Amygdala (tissue), 56 donors: ENCODE data around the gene C19orf85.
"Not testable (repeated sequence)": the region's sequence is repeated elsewhere in the genome, so short reads cannot be mapped to it uniquely, and the experiment has no call there.

Experiments
- DNase-seq, 56 donors: peaks; one replicate each; lab custom pipeline; 2025; lab: John Stamatoyannopoulos, UW

The C19orf85 gene

DNA sequence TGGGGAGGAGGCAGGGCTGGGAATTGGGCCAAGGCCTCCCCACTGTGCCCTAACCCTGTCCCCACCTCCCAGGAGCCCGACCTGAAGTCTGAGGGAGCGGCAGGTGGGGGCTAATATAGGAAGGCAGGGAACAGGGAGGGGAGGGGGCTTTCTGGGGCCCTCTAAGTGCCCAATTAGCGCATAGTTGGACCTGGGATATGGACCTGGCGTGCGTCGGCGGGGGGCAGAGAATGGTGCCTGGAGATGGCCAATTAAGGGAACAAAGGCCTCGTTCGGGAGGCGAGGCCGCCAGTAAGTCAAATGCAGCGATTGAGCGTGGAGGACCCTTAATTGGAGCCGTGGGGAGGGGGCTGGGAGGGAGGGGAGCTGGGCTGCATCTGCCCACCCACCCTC is at the start of gene C19orf85:
TSS of gene C19orf85 (minus strand) at position 90 of the 393 bp plus-strand sequence. CDS start 197 bp downstream, outside the sequence.
- no peak for DNase-seq

- DNase-seq: no peak
Measured at GRCh38 chr19:55508120-55508519, 43.6 kb upstream of the C19orf85 start.

DNA sequence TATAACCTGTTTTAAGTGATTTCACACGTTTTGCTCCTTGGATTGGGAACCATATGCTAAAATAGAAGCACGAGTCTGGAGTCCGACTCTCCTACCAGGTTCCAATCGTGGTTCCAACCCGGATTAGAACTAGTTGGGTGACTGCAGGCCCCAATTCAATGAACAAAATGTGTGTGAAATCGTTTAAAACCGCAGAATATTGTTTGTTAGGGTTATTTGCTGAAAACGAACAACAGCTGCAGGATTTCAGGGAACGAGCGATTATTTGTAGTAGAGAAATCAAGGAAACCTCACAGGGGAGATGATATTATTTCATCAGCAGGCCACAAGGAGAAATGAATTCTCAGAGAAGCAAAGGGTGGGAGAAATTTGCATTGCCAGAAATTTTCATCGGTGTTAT is 40.4 kb upstream of the C19orf85 start:
- no peak for DNase-seq

DNA sequence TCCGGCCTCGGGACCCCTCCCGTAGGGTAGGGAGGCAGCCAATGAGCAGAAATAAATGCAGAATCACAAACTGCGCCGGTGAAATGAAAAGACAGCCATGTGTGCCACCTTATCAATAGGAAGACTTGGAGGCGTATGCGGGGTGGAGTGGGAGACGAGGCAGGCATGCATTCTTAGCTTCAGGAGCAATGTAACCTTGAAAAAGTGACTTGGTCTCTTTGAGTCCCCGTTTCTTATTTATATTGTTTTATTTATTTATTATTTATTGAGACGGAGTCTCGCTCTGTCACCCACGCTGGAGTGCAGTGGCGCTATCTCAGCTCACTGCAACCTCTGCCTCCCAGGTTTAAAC is 39.7 kb upstream of the C19orf85 start:
- no peak for DNase-seq

DNA sequence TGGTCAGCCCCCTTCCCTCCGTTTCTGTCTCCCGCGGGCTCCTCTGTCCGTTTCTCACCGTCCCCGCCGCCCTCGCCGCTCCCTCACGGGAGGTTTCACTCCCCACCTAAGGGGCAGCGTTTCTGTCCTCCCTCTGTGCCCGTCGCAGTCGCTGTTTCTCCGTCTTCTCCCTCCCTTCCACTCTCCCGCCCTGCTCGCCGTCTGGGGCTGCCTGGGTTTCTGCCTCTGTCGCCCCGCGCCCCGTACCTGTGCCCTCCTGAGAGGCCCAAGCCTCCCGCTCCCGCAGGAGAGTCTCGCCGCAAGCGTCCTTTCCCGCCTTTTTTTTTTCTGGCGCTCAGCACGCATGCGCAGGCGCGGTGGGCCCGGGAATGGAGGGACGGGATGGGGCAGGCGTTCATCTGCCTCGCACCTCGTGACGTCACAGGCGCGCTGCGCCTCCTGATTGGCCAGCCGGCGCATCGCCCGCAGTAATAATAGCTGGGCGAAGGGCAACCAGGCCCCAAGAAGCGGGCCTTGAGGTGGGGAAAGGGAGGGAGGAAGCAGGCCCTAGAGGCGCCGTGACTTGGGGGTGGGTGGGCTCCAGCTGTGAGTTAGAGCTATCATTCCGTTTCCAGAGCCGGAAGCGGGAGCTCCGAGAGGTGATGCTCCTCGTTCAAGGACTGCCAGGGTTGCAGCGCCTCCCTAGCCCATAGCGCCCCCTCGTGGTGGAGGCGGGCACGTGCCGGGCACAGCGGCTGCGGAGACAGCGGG is 39.1 kb upstream of the C19orf85 start:
- DNase-seq: peak; percentile 60 to 99 (median 91)

GRCh38 chr19:55503157-55503501 is 38.6 kb upstream of the C19orf85 start:
- no peak for DNase-seq

- no peak for DNase-seq
Measured at GRCh38 chr19:55502197-55502952, 37.8 kb upstream of the C19orf85 start.

GRCh38 chr19:55500368-55500952 is 35.9 kb upstream of the C19orf85 start:
- DNase-seq: no peak

GRCh38 chr19:55498246-55498840 is 33.8 kb upstream of the C19orf85 start:
- no peak for DNase-seq

DNA sequence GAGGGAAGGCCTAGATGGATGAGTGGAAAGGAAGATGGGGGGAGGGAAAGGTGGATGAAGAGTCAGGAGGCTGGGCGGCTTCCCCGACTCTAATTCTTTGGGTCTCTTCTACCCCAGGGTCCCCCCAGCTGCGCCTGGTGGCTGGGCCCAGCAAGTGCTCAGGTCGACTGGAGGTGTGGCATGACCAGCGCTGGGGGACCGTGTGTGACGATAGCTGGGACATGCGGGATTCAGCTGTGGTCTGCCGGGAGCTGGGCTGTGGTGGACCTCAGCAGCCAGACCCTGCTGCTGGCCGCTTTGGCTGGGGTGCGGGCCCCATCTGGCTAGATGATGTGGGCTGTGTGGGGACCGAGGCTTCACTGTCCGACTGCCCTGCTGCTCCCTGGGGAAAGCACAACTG is 33.2 kb upstream of the C19orf85 start:
- DNase-seq: no peak

- not testable (repeated sequence) for DNase-seq
Measured at GRCh38 chr19:55496820-55497219, 32.3 kb upstream of the C19orf85 start.

- DNase-seq: no peak
Measured at GRCh38 chr19:55495646-55496349, 31.2 kb upstream of the C19orf85 start.

DNA sequence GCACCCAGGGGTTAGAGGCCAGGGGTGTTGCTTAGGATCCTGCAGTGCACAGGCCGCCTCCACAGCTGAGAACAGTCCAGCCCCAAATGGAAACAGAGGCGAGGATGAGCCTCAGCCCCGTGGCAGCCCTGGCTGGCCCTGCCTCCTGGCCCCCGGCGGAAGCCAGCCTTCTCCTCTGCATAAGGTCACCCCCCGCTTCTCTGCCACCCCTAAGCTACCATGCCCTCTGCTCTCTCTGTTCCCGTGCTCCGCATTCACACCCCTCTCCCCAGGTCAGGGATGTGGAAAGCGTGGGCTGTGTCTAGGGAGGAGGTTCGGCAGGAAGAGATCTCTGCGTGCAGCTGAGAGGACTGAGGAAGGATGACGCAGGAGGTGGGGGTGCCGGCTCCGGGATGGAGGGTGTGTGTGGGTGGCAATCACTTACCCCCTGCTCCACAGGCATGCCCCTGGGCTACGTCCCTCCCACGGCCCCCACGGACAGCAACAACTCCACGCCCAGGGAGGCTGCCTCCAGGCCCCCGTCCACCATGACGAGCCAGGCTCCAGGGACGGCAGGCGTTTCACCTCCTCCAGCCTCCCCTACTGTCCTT is 29.7 kb upstream of the C19orf85 start:
- no peak for DNase-seq

DNA sequence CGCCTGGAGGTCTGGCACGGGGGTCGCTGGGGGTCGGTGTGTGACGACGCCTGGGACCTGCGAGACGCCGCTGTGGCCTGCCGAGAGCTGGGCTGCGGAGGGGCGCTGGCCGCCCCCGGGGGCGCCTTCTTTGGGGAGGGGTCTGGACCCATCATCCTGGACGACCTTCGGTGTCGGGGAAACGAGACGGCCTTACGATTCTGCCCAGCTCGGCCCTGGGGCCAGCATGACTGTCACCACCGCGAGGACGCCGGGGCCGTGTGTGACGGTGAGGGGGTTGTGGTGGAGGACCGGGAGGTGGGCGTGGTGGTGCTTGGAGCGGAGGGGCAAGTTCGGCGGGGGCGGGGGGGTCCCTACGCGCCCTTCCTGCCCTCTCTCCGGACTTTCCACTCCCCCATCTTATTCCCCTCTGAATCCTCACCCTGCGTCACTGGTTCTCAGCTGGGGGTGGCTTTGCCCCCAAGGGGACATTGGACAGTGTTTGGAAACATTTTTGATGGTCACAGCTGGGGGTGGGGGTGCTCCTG is 29.2 kb upstream of the C19orf85 start:
- DNase-seq: no peak

DNA sequence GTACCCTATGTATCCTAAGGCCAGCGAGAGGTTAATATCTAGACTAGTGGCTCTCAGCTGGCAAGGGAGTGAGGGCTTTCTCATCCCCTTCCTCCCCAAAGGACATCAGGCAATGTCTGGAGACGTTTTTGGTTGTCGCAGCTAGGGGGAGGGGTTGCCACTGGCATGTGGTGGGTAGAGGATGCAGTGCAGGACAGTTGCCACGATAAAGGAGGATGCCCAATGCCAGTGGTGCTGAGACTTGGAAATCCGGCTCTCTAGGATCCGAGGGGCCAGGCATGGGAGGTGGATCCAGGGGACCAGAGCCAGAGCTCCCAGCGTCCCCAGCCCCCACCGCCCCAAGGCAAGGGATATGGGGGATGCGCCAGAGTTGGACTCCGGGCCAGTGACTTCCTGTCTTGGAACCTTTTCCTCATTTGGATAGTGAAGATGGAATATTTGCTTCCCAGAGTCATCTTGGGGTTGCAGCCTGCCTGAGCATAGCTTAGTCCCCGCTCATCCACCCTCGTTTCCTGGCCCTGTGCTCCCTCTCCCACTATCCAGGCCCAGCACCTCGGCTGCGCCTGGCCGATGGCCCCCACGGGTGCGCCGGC is 28.6 kb upstream of the C19orf85 start:
- DNase-seq: no peak

DNA sequence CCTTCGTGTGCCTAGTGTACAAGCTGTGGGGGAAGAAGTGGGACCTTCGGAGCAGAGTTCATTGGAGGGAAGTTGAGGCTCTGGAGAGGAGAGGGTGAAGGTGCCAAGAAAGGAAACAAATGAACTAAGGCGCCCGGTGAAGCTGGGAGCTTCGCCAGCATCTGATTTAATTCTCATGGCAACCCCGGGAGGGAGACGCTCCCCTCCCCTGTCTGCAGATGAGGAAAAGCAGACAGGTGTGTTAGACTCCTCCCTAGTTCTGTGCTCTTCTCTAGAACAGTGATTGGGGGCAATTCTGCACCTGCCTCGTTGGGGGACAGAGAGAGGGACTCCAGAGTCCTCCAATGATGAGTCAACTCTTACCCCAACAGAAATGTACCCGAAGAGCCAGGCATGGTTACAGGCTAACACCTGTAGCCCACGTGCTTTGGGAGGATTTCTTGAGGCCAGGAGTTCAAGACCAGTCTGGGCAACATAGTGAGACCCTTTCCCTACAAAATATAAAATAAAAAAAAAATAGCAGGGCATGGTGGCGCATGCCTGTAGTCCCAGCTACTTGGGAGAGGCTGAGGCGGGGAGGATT is 27.9 kb upstream of the C19orf85 start:
- no peak for DNase-seq

DNA sequence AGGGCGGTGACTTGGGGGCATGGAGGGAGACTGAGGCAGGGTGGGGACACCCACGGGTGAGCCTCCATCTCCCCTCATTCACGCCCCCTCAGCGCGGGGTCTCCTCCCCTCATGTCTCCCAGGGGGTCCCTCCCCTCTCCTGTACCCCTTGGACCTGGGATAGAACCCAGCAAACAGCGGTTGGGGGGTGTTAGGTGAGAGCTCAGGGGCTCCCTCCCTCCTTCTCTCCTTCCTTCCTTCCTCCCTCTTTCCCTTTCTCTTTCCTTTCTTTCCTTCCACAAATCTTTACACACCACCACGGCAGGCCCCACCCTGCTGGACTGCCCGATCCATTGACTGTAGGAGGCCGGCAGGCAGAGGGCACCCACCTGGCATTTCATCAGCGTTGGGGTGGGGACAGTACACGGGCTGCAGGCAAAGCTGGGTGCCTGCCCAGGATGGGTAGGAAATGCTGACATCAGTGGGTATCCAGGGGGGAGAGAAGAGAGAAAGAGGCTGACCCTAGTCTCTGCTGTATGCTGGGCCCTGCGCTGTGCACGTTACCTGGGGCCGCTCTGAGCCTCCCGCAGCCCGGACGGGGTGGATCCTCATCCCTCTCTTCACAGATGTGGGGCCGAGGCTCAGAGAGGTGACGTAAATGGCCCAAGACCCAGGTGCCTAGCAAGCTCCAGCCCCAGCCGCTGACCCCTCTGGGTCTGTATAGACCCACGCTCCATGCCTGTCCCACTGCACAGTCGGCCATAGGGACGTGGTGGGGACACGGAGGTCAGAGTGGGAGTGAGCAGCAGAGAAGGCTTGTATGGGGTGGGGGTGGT is 27.2 kb upstream of the C19orf85 start:
- no peak for DNase-seq
